ENCODE measurements around the gene COL4A1. TPM values are rescaled to one million over a fixed set of nuclear protein-coding genes. Genes with fewer than 3 reads are reported as not detected.

The COL4A1 gene
- total RNA-seq, 1 donor from 2014 or later, result 2,489 TPM

DNA sequence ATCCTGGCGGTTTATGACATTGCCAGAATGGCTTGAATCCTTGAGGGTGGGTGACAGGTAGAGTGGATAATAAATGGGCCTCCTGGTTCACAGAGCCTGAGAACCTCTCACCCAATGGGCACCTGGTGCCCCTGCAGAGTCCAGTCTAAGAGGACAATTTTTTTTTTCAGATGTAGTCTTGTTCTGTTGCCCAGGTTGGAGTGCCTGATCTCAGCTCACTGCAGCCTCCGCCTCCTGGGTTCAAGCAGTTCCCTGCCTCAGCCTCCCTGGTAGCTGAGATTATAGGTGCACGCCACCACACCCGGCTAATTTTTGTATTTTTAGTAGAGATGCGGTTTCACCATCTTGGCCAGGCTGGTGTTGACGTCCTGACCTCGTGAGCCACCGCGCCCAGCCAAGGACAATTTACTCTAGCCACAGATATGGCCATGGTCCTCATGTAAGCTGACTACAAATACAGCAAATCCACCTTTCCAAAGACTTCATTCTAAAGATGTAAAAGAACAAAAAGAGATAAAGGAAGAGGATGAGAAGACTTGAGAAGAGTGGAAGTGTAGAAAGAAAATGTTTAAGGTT lies 33.1 kb upstream of the COL4A1 start:
- H3K4me3 Mint-ChIP-seq (ENCODE audit: unreplicated experiment), result peak overlapping the region; percentile 66
- Histone ChIP-seq H3K9ac (ENCODE audit: low read length) (peak overlapping the region; percentile 89), H4K20me1 (ENCODE audit: insufficient read depth, low read length) (no peaks in the 10 kb centered on the region), H3K79me2 (ENCODE audit: insufficient read depth, low read length) (peaks cover 80% of the 10 kb centered on the region), H3K4me2 (ENCODE audit: low read length) (peak overlapping the region; percentile 66), H3K36me3 (ENCODE audit: insufficient read depth, low read length) (peaks cover 17% of the 10 kb centered on the region), H3K27ac (ENCODE audit: low read depth, low read length) (peak overlapping the region; percentile 99), H3K4me3 (ENCODE audit: insufficient read depth, low read depth, low read length) (no peak overlapping the region), H3K9me3 (ENCODE audit: insufficient read depth, low read depth, low read length) (no peaks in the 10 kb centered on the region), H2AFZ (ENCODE audit: low read depth, low read length) (no peak overlapping the region), H3K27me3 (ENCODE audit: insufficient read depth, low read length) (no peaks in the 10 kb centered on the region), H3K4me1 (ENCODE audit: insufficient read depth, low read length) (peaks cover 80% of the 10 kb centered on the region)
- peaks cover 90% of the 10 kb centered on the region for H3K4me1 Mint-ChIP-seq (ENCODE audit: low read depth, unreplicated experiment)
- peak overlapping the region; percentile 99 for H3K27ac Mint-ChIP-seq (ENCODE audit: unreplicated experiment)
- TF ChIP-seq EZH2 (IDR thresholded peaks at IDR 0.05; ENCODE audit: insufficient read depth, low read length) (no peak), CTCF (IDR thresholded peaks at IDR 0.05; ENCODE audit: insufficient read depth, low read depth, low read length) (no peak)
- no peak for FAIRE-seq
- no peak for DNase-seq (ENCODE audit: low read depth)
- H3K27me3 Mint-ChIP-seq (ENCODE audit: low read depth, unreplicated experiment), result no peaks in the 10 kb centered on the region
- peaks cover 3% of the 10 kb centered on the region for H3K9me3 Mint-ChIP-seq (ENCODE audit: unreplicated experiment)
- H3K36me3 Mint-ChIP-seq (ENCODE audit: low read depth, unreplicated experiment), result peaks cover 20% of the 10 kb centered on the region

DNA sequence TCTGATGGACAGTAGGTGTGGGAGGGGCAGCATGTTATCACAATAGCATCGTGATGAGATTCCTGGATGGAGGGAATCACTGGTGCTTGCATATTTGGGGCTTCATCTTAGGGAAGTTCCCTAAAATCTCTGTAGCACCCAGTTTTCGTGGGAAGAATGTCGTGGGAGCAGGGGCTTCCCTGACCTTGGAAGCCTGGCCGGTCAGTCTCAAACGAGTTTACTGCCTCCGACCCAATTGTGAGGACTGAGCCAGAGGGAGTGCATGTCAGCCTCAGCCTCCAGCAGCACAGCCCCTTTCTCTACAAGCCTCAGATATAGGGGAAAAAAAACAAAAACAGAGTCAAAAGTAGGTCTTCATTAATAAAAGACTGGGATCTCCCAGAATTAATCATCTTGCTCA lies 32.3 kb upstream of the COL4A1 start:
- peak overlapping the region; percentile 89 for H3K9ac ChIP-seq (ENCODE audit: low read length)
- H3K79me2 ChIP-seq (ENCODE audit: insufficient read depth, low read length), result peaks cover 75% of the 10 kb centered on the region
- no peak overlapping the region for H2AFZ ChIP-seq (ENCODE audit: low read depth, low read length)
- no peak overlapping the region for H3K4me3 ChIP-seq (ENCODE audit: insufficient read depth, low read depth, low read length)
- H3K9me3 ChIP-seq (ENCODE audit: insufficient read depth, low read depth, low read length), result no peaks in the 10 kb centered on the region
- H3K36me3 ChIP-seq (ENCODE audit: insufficient read depth, low read length), result peaks cover 13% of the 10 kb centered on the region
- FAIRE-seq (no peak), DNase-seq (ENCODE audit: low read depth) (no peak)
- H4K20me1 ChIP-seq (ENCODE audit: insufficient read depth, low read length), result no peaks in the 10 kb centered on the region
- H3K4me2 ChIP-seq (ENCODE audit: low read length), result peak overlapping the region; percentile 31
- no peaks in the 10 kb centered on the region for H3K27me3 Mint-ChIP-seq (ENCODE audit: low read depth, unreplicated experiment)
- peaks cover 21% of the 10 kb centered on the region for H3K36me3 Mint-ChIP-seq (ENCODE audit: low read depth, unreplicated experiment)
- no peak for TF ChIP-seq CTCF (IDR thresholded peaks at IDR 0.05; ENCODE audit: insufficient read depth, low read depth, low read length)
- TF ChIP-seq EZH2 (IDR thresholded peaks at IDR 0.05; ENCODE audit: insufficient read depth, low read length), result no peak
- peaks cover 83% of the 10 kb centered on the region for H3K4me1 ChIP-seq (ENCODE audit: insufficient read depth, low read length)
- peak overlapping the region; percentile 52 for H3K4me3 Mint-ChIP-seq (ENCODE audit: unreplicated experiment)
- peaks cover 3% of the 10 kb centered on the region for H3K9me3 Mint-ChIP-seq (ENCODE audit: unreplicated experiment)
- H3K27me3 ChIP-seq (ENCODE audit: insufficient read depth, low read length), result no peaks in the 10 kb centered on the region
- peak overlapping the region; percentile 99 for H3K27ac ChIP-seq (ENCODE audit: low read depth, low read length)
- peak overlapping the region; percentile 99 for H3K27ac Mint-ChIP-seq (ENCODE audit: unreplicated experiment)
- peaks cover 90% of the 10 kb centered on the region for H3K4me1 Mint-ChIP-seq (ENCODE audit: low read depth, unreplicated experiment)

GRCh38 chr13:110338441-110339101 lies 31.6 kb upstream of the COL4A1 start:
- Histone ChIP-seq H3K79me2 (ENCODE audit: insufficient read depth, low read length) (peaks cover 75% of the 10 kb centered on the region), H3K9ac (ENCODE audit: low read length) (peak overlapping the region; percentile 89), H3K4me3 (ENCODE audit: insufficient read depth, low read depth, low read length) (no peak overlapping the region), H3K4me1 (ENCODE audit: insufficient read depth, low read length) (peaks cover 86% of the 10 kb centered on the region), H4K20me1 (ENCODE audit: insufficient read depth, low read length) (no peaks in the 10 kb centered on the region), H2AFZ (ENCODE audit: low read depth, low read length) (no peak overlapping the region), H3K36me3 (ENCODE audit: insufficient read depth, low read length) (peaks cover 10% of the 10 kb centered on the region), H3K9me3 (ENCODE audit: insufficient read depth, low read depth, low read length) (no peaks in the 10 kb centered on the region), H3K27me3 (ENCODE audit: insufficient read depth, low read length) (no peaks in the 10 kb centered on the region), H3K4me2 (ENCODE audit: low read length) (peak overlapping the region; percentile 31), H3K27ac (ENCODE audit: low read depth, low read length) (peak overlapping the region; percentile 99)
- FAIRE-seq, result no peak
- peaks cover 86% of the 10 kb centered on the region for H3K4me1 Mint-ChIP-seq (ENCODE audit: low read depth, unreplicated experiment)
- DNase-seq (ENCODE audit: low read depth), result peak; percentile 88
- H3K27me3 Mint-ChIP-seq (ENCODE audit: low read depth, unreplicated experiment), result no peaks in the 10 kb centered on the region
- peaks cover 3% of the 10 kb centered on the region for H3K9me3 Mint-ChIP-seq (ENCODE audit: unreplicated experiment)
- H3K27ac Mint-ChIP-seq (ENCODE audit: unreplicated experiment), result peak overlapping the region; percentile 99
- TF ChIP-seq CTCF (IDR thresholded peaks at IDR 0.05; ENCODE audit: insufficient read depth, low read depth, low read length) (no peak), EZH2 (IDR thresholded peaks at IDR 0.05; ENCODE audit: insufficient read depth, low read length) (no peak)
- H3K4me3 Mint-ChIP-seq (ENCODE audit: unreplicated experiment), result peak overlapping the region; percentile 52
- peaks cover 22% of the 10 kb centered on the region for H3K36me3 Mint-ChIP-seq (ENCODE audit: low read depth, unreplicated experiment)
